Measurements from ENCODE around the gene FRMD5. TPM values are rescaled to one million over a fixed set of nuclear protein-coding genes. Genes with fewer than 3 reads are reported as not detected.

The FRMD5 gene
- total and polyA plus RNA-seq, 2 donors (not counting 1 experiment from before 2014, with no cell fraction given), result not detected

DNA sequence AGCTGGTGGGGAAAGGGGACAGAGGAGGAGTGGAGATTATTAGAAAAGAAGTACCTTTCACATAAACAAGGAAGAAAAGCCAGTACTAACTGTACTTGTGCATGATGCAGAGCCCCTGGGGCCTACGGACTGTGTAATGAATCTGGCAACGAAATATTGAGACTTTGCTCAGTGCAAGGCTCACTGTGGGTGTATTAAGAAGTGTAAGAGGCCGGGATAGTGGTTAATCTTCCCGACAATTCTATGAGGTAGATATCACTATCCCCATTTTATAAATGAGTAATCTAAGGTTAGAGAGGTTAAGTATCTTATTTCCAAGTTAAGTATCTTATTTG, 278.8 kb downstream of the FRMD5 start:
- H3K4me1 Mint-ChIP-seq, result no peaks in the 10 kb centered on the region
- TF ChIP-seq EZH2 (IDR thresholded peaks at IDR 0.05; ENCODE audit: borderline replicate concordance, insufficient read depth, low read depth, low read length, poor library complexity, severe bottlenecking), result no peak
- TF ChIP-seq, protein P1, sequence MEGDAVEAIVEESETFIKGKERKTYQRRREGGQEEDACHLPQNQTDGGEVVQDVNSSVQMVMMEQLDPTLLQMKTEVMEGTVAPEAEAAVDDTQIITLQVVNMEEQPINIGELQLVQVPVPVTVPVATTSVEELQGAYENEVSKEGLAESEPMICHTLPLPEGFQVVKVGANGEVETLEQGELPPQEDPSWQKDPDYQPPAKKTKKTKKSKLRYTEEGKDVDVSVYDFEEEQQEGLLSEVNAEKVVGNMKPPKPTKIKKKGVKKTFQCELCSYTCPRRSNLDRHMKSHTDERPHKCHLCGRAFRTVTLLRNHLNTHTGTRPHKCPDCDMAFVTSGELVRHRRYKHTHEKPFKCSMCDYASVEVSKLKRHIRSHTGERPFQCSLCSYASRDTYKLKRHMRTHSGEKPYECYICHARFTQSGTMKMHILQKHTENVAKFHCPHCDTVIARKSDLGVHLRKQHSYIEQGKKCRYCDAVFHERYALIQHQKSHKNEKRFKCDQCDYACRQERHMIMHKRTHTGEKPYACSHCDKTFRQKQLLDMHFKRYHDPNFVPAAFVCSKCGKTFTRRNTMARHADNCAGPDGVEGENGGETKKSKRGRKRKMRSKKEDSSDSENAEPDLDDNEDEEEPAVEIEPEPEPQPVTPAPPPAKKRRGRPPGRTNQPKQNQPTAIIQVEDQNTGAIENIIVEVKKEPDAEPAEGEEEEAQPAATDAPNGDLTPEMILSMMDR (IDR thresholded peaks at IDR 0.05), result no peak
- H3K27ac ChIP-seq (ENCODE audit: low read length in 2 of 2), result no peak overlapping the region
- H3K27me3 Mint-ChIP-seq, result peaks cover 6% of the 10 kb centered on the region
- H3K9me3 ChIP-seq (ENCODE audit: control extremely low read depth in 1 of 3, control insufficient read depth in 2 of 3, insufficient read depth in 1 of 3, low read length in 2 of 3), result no peaks in the 10 kb centered on the region
- intact Hi-C loops (cut with micrococcal nuclease), result no loop called here
- no peak overlapping the region for H2AFZ ChIP-seq (ENCODE audit: insufficient read depth, low read depth, low read length, poor library complexity, severe bottlenecking)
- no peaks in the 10 kb centered on the region for H3K9me3 Mint-ChIP-seq (ENCODE audit: insufficient read depth)
- no peaks in the 10 kb centered on the region for H3K79me2 ChIP-seq (ENCODE audit: control insufficient read depth, insufficient read depth, low read length)
- no peaks in the 10 kb centered on the region for H3K36me3 ChIP-seq (replicated peaks in 1 of 2; ENCODE audit: control extremely low read depth in 1 of 2, control insufficient read depth in 1 of 2, extremely low read depth in 1 of 2, insufficient read depth in 2 of 2, low read length in 1 of 2)
- no CpG with 5 or more reads among the region's 4 CpGs for WGBS (ENCODE audit: insufficient coverage)
- no peak overlapping the region for H3K9ac ChIP-seq (ENCODE audit: low read length)
- ChIA-PET CTCF (interaction anchor here (1.1 to 1.6 kb wide), 2 partner anchors 12 to 13 kb away, joined by 3 read pairs; no protein-coding TSS in a partner anchor), POLR2A (interaction anchor here (0.5 kb wide), 1 partner anchor 774 kb away, joined by 3 read pairs; no protein-coding TSS in a partner anchor)
- H4K20me1 ChIP-seq (ENCODE audit: control insufficient read depth, insufficient read depth, low read length, poor library complexity, severe bottlenecking), result no peaks in the 10 kb centered on the region
- no peak overlapping the region for H3K4me3 Mint-ChIP-seq
- DNase-seq (no peak), ATAC-seq (ENCODE audit: low read depth) (no peak)
- H3K4me1 ChIP-seq (ENCODE audit: control insufficient read depth in 2 of 2, insufficient read depth in 2 of 2, low read length in 2 of 2), result no peaks in the 10 kb centered on the region
- H3K27me3 ChIP-seq (replicated peaks in 1 of 4; ENCODE audit: control extremely low read depth in 1 of 4, control insufficient read depth in 3 of 4, insufficient read depth in 4 of 4, low read length in 3 of 4), result no peaks in the 10 kb centered on the region
- no peak overlapping the region for H3K4me3 ChIP-seq (ENCODE audit: control extremely low read depth in 1 of 5, extremely low read depth in 1 of 5, insufficient read depth in 1 of 5, low read depth in 2 of 5, low read length in 4 of 5)
- H3K4me2 ChIP-seq (replicated peaks; ENCODE audit: low read depth, low read length, poor library complexity, severe bottlenecking), result no peak overlapping the region
- H3K27ac Mint-ChIP-seq, result no peak overlapping the region

- intact Hi-C loops (cut with micrococcal nuclease), result no loop called here
- no peak overlapping the region for H3K4me2 ChIP-seq (replicated peaks; ENCODE audit: low read depth, low read length, poor library complexity, severe bottlenecking)
- no peaks in the 10 kb centered on the region for H4K20me1 ChIP-seq (ENCODE audit: control insufficient read depth, insufficient read depth, low read length, poor library complexity, severe bottlenecking)
- no peak overlapping the region for H3K9ac ChIP-seq (ENCODE audit: low read length)
- no peaks in the 10 kb centered on the region for H3K4me1 ChIP-seq (ENCODE audit: control insufficient read depth in 2 of 2, insufficient read depth in 2 of 2, low read length in 2 of 2)
- Mint-ChIP-seq H3K4me1 (no peaks in the 10 kb centered on the region), H3K27ac (no peak overlapping the region), H3K9me3 (ENCODE audit: insufficient read depth) (no peaks in the 10 kb centered on the region), H3K27me3 (peaks cover 6% of the 10 kb centered on the region), H3K4me3 (no peak overlapping the region)
- H3K9me3 ChIP-seq (ENCODE audit: control extremely low read depth in 1 of 3, control insufficient read depth in 2 of 3, insufficient read depth in 1 of 3, low read length in 2 of 3), result no peaks in the 10 kb centered on the region
- no peaks in the 10 kb centered on the region for H3K36me3 ChIP-seq (replicated peaks in 1 of 2; ENCODE audit: control extremely low read depth in 1 of 2, control insufficient read depth in 1 of 2, extremely low read depth in 1 of 2, insufficient read depth in 2 of 2, low read length in 1 of 2)
- ATAC-seq (ENCODE audit: low read depth), result no peak
- ChIA-PET POLR2A (interaction anchor here (0.5 kb wide), 1 partner anchor 774 kb away, joined by 3 read pairs; no protein-coding TSS in a partner anchor), CTCF (interaction anchor here (0.7 to 1.6 kb wide), 3 partner anchors 11 to 481 kb away, joined by 3 read pairs; no protein-coding TSS in a partner anchor)
- DNase-seq, result no peak
- H3K4me3 ChIP-seq (ENCODE audit: control extremely low read depth in 1 of 5, extremely low read depth in 1 of 5, insufficient read depth in 1 of 5, low read depth in 2 of 5, low read length in 4 of 5), result no peak overlapping the region
- 90% methylated on average over 5 of the region's 5 CpGs for WGBS (ENCODE audit: insufficient coverage)
- H2AFZ ChIP-seq (ENCODE audit: insufficient read depth, low read depth, low read length, poor library complexity, severe bottlenecking), result no peak overlapping the region
- H3K27ac ChIP-seq (ENCODE audit: low read length in 2 of 2), result no peak overlapping the region
- no peaks in the 10 kb centered on the region for H3K79me2 ChIP-seq (ENCODE audit: control insufficient read depth, insufficient read depth, low read length)
- H3K27me3 ChIP-seq (replicated peaks in 1 of 4; ENCODE audit: control extremely low read depth in 1 of 4, control insufficient read depth in 3 of 4, insufficient read depth in 4 of 4, low read length in 3 of 4), result no peaks in the 10 kb centered on the region
- TF ChIP-seq, protein P1 (IDR thresholded peaks at IDR 0.05), result no peak
- no peak for TF ChIP-seq EZH2 (IDR thresholded peaks at IDR 0.05; ENCODE audit: borderline replicate concordance, insufficient read depth, low read depth, low read length, poor library complexity, severe bottlenecking)
Observed at GRCh38 chr15:43915631-43916325, 279.3 kb downstream of the FRMD5 start.
